Spleen (tissue), 7 donors: Measurements from ENCODE around the gene PTPRN2.

Experiments used
- CTCF ChIP-seq, 11 experiments: fragments of 200-600 bp in 7 of 11; fragments of 450-650 bp in 4 of 11; sonication (generic) in 4 of 11; IDR thresholded peaks in 8 of 11; conservative IDR thresholded peaks in 3 of 11; 1 replicate in 7 of 11; 2 replicates in 4 of 11; pipeline versions ENCODE4 v1.4.0 to v1.8.0; 2016 to 2021; ENCODE audit warnings: antibody characterized with exemption in 11 of 11, inconsistent platforms in 4 of 11, mild to moderate bottlenecking in 1 of 11
- POLR2A ChIP-seq, 3 donors: fragments of 450-650 bp; IDR thresholded peaks; one replicate each; pipeline ENCODE4 v1.5.1; 2017; ENCODE audit warnings: antibody characterized with exemption in 3 of 3, mild to moderate bottlenecking in 1 of 3
- POLR2AphosphoS5 ChIP-seq, 3 donors: sonication (generic); formaldehyde crosslinking; IDR thresholded peaks; one replicate each; pipeline ENCODE4 v1.5.1; 2017; ENCODE audit warnings: antibody characterized with exemption in 3 of 3
- donor health status: DM: no; HTN: no; CAD: no; lungs with moderate emphysema.
- donor health status: DM: no; HTN: no; CAD: no.
- donor health status: DM: no; HTN: no; CAD: no.

DNA sequence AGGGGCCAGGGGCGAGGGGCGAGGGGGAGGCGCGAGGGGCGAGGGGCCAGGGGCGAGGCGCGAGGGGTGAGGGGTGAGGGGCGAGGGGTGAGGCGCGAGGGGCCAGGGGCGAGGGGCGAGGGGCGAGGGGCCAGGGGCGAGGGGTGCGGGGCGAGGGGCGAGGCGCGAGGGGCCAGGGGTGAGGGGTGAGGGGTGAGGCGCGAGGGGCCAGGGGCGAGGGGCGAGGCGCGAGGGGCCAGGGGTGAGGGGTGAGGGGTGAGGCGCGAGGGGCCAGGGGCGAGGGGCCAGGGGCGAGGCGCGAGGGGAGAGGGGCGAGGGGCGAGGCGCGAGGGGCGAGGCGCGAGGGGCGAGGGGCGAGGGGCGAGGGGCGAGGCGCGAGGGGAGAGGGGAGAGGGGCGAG lies 192.3 kb downstream of the PTPRN2 start:
- TF ChIP-seq POLR2A (IDR thresholded peaks at IDR 0.05) = no peak
- no peak for TF ChIP-seq CTCF (IDR thresholded peaks at IDR 0.05 in 8 of 11, conservative IDR thresholded peaks at IDR 0.05 in 3 of 11)
- no peak for TF ChIP-seq POLR2AphosphoS5 (IDR thresholded peaks at IDR 0.05)
